Transverse colon (tissue), 4 donors: Measurements from ENCODE around the gene ATOX1. TPM values are rescaled to one million over a fixed set of nuclear protein-coding genes. Genes with fewer than 3 reads are reported as not detected.

Source experiments
- DNase-seq: peaks from one replicate; pipeline ENCODE4 v3.0.0-alpha.2; 2019
- H3K27ac ChIP-seq, 4 donors: fragments of 200-600 bp; sonication (generic); 2 replicates each; pipeline ENCODE4 v1.5.1; 2016 to 2018; ENCODE audit warnings: inconsistent platforms in 4 of 4
- H3K27me3 ChIP-seq: fragments of 200-600 bp; sonication (generic); 2 replicates; pipeline ENCODE4 v1.5.1; 2017; ENCODE audit warnings: inconsistent platforms
- H3K36me3 ChIP-seq, 4 donors: fragments of 200-600 bp; sonication (generic); 2 replicates each; pipeline ENCODE4 v1.5.1; 2017 to 2019; ENCODE audit warnings: inconsistent platforms in 4 of 4
- H3K4me1 ChIP-seq, 4 donors: fragments of 200-600 bp; sonication (generic); 2 replicates each; pipeline ENCODE4 v1.5.1; 2017 to 2020; ENCODE audit warnings: inconsistent platforms in 4 of 4
- H3K4me3 ChIP-seq, 4 donors: fragments of 200-600 bp; sonication (generic); 1 replicate in 1 of 4; 2 replicates in 3 of 4; pipeline versions ENCODE4 v1.5.1 to v1.6.1; 2017 to 2019; ENCODE audit warnings: inconsistent platforms in 4 of 4
- H3K9me3 ChIP-seq, 2 donors: fragments of 200-600 bp; sonication (generic); 2 replicates each; pipeline ENCODE4 v1.5.1; 2017 to 2019; ENCODE audit warnings: inconsistent platforms in 2 of 2
- CTCF ChIP-seq, 5 experiments: fragments of 200-600 bp in 3 of 5; fragments of 450-650 bp in 2 of 5; sonication (generic) in 3 of 5; IDR thresholded peaks; 1 replicate in 2 of 5; 2 replicates in 3 of 5; pipeline ENCODE4 v1.5.1; 2016 to 2017; ENCODE audit warnings: antibody characterized with exemption in 5 of 5, inconsistent platforms in 3 of 5, mild to moderate bottlenecking in 2 of 5, moderate library complexity in 1 of 5
- EP300 ChIP-seq: sonication (generic); formaldehyde crosslinking; IDR thresholded peaks from one replicate; pipeline ENCODE4 v1.6.1; 2017; ENCODE audit warnings: antibody characterized with exemption, low read depth
- POLR2A ChIP-seq: fragments of 450-650 bp; IDR thresholded peaks from one replicate; pipeline ENCODE4 v1.6.1; 2016; ENCODE audit warnings: antibody characterized with exemption, mild to moderate bottlenecking, moderate library complexity
- POLR2AphosphoS5 ChIP-seq, 3 donors: sonication (generic); formaldehyde crosslinking; IDR thresholded peaks; one replicate each; pipeline ENCODE4 v1.6.1; 2016; ENCODE audit warnings: antibody characterized with exemption in 3 of 3
- WGBS, 2 donors: methylation state at CpG; one replicate each; pipeline ENCODE4 v1.1.5; 2018; ENCODE audit warnings: low coverage in 1 of 2; 5-methylcytosine and 5-hydroxymethylcytosine counted together
- in situ Hi-C, 4 donors: fragments of 200-750 bp; cut with MboI; loops; one replicate each; pipeline versions ENCODE4 v1.15.0 to v1.15.1; 2017; ENCODE audit warnings: low sequenced_read_pairs in 3 of 4, low pct_ligation_motif_present in 1 of 4, low pct_unique_long_range_greater_than_20kb in 1 of 4
- intact Hi-C: fragments of 100-400 bp; cut with DNase I; formaldehyde crosslinking; loops from one replicate; pipeline ENCODE4 v1.15.1; 2023; ENCODE audit warnings: low total_unique reads
- total RNA-seq, 4 donors: library from RNA; depleted of rRNA; stranded (reverse); fragments of >200 nt; gene quantifications; one replicate each; pipeline ENCODE4 v1.1.0, GENCODE V29; 2016

Gene ATOX1
- total RNA-seq, 4 donors from 2014 or later: 5.0 to 81.1 (median 31.7) TPM

GRCh38 chr5:151707567-151707966 lies 50.9 kb downstream of the ATOX1 start:
- H3K9me3 ChIP-seq: no peaks in the 10 kb centered on the region
- peaks cover 0 to 16% (median 3%) of the 10 kb centered on the region in 4 donors for H3K4me1 ChIP-seq
- peak overlapping the region; percentile 7 to 47 (median 34) for H3K27ac ChIP-seq
- TF ChIP-seq EP300: no peak
- peak in 2 of 3 donors; percentile 15 to 31 for TF ChIP-seq POLR2AphosphoS5 (IDR thresholded peaks at IDR 0.05)
- WGBS, 2 donors: 40 to 60% methylated on average over 1 to 2 of the region's 2 CpGs
- no peak overlapping the region for H3K4me3 ChIP-seq
- no peaks in the 10 kb centered on the region for H3K36me3 ChIP-seq
- in situ Hi-C loops: no loop called here
- no peaks in the 10 kb centered on the region for H3K27me3 ChIP-seq
- intact Hi-C loops: loop anchor here (10.0 kb wide), 1 partner anchor 237 kb away; no protein-coding TSS in a partner anchor
- no peak for DNase-seq

- Histone ChIP-seq H3K4me3 (no peak overlapping the region), H3K9me3 (no peaks in the 10 kb centered on the region), H3K36me3 (no peaks in the 10 kb centered on the region), H3K27ac (peak overlapping the region in 2 of 4 donors; percentile 26 to 43), H3K27me3 (no peaks in the 10 kb centered on the region), H3K4me1 (peaks cover 0 to 16% (median 5%) of the 10 kb centered on the region in 4 donors)
- DNase-seq: no peak
- intact Hi-C loops (loop anchor here (10.0 kb wide), 1 partner anchor 238 kb away; no protein-coding TSS in a partner anchor), in situ Hi-C loops (no loop called here)
- TF ChIP-seq EP300 (no peak), CTCF (IDR thresholded peaks at IDR 0.05) (no peak), POLR2AphosphoS5 (IDR thresholded peaks at IDR 0.05) (no peak), POLR2A (no peak)
These were observed 51.5 kb downstream of the ATOX1 start for GRCh38 chr5:151706906-151707305.

GRCh38 chr5:151703780-151704179 lies 54.7 kb downstream of the ATOX1 start:
- 36 to 45% methylated on average over 1 of the region's 1 CpG for WGBS, 2 donors
- intact Hi-C loops (loop anchor here (10.0 kb wide), 1 partner anchor 241 kb away; no protein-coding TSS in a partner anchor), in situ Hi-C loops (no loop called here)
- H3K4me3 ChIP-seq: no peak overlapping the region
- H3K36me3 ChIP-seq: no peaks in the 10 kb centered on the region
- DNase-seq: no peak
- no peaks in the 10 kb centered on the region for H3K9me3 ChIP-seq
- no peaks in the 10 kb centered on the region for H3K27me3 ChIP-seq
- TF ChIP-seq POLR2A: no peak
- TF ChIP-seq CTCF (IDR thresholded peaks at IDR 0.05): no peak
- TF ChIP-seq POLR2AphosphoS5 (IDR thresholded peaks at IDR 0.05): no peak
- TF ChIP-seq EP300: no peak
- H3K27ac ChIP-seq: no peak overlapping the region
- H3K4me1 ChIP-seq: peaks cover 0 to 22% (median 7%) of the 10 kb centered on the region in 4 donors

- Histone ChIP-seq H3K27ac (no peak overlapping the region), H3K9me3 (no peaks in the 10 kb centered on the region), H3K4me1 (peaks cover 0 to 25% (median 7%) of the 10 kb centered on the region in 4 donors), H3K27me3 (no peaks in the 10 kb centered on the region), H3K4me3 (no peak overlapping the region), H3K36me3 (no peaks in the 10 kb centered on the region)
- in situ Hi-C loops: no loop called here
- 40 to 58% methylated on average over 1 of the region's 1 CpG for WGBS, 2 donors
- intact Hi-C loops: loop anchor here (10.0 kb wide), 1 partner anchor 242 kb away; no protein-coding TSS in a partner anchor
- no peak for DNase-seq
- TF ChIP-seq EP300 (no peak), CTCF (IDR thresholded peaks at IDR 0.05) (no peak), POLR2A (no peak), POLR2AphosphoS5 (IDR thresholded peaks at IDR 0.05) (no peak)
These were observed 55.2 kb downstream of the ATOX1 start for GRCh38 chr5:151703227-151703626.

- intact Hi-C loops: loop anchor here (10.0 kb wide), 1 partner anchor 244 kb away; no protein-coding TSS in a partner anchor
- Histone ChIP-seq H3K27me3 (no peaks in the 10 kb centered on the region), H3K36me3 (no peaks in the 10 kb centered on the region), H3K9me3 (no peaks in the 10 kb centered on the region), H3K4me1 (peaks cover 0 to 17% (median 8%) of the 10 kb centered on the region in 4 donors), H3K27ac (no peak overlapping the region), H3K4me3 (no peak overlapping the region)
- TF ChIP-seq POLR2AphosphoS5 (IDR thresholded peaks at IDR 0.05): no peak
- no peak for DNase-seq
- in situ Hi-C loops: no loop called here
These were observed 57.6 kb downstream of the ATOX1 start for GRCh38 chr5:151700820-151701219.
